ENCODE data around the gene ADCY5.

DNA sequence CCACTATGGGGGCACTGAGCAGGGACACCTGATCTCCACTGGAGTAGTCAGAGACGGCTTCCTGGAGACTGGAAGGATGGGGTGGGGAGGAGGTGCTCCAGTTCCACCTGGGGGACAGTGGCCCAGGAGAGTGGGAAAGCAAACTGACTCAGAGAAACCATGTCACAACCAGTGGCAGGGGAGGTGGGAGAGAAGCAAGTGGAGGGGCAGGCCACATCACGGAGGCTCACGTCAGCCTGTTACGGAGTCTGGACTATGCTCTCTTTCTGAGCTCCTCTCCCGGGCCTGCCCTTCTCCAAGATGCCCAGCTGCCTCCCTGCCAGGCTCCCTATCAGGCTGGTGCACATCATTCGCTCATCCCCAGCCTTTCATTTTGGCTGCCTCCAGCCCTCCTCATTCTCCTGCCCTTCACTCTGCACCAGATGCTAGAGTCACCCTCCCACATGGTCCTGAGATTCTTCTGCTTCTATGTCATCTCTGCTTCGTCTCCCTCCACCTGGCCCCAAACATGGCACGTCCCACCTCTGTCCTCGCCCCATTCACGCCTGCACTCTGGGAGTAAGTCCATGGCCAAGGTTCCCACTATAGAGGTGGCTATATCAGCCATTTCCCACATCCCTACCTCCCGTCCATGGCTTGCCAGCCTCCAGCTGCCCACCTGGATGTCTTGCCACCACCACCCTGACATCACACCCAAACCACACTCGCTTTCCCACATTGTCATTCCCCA, 100.3 kb downstream of the ADCY5 start:
- TF ChIP-seq, protein P1, sequence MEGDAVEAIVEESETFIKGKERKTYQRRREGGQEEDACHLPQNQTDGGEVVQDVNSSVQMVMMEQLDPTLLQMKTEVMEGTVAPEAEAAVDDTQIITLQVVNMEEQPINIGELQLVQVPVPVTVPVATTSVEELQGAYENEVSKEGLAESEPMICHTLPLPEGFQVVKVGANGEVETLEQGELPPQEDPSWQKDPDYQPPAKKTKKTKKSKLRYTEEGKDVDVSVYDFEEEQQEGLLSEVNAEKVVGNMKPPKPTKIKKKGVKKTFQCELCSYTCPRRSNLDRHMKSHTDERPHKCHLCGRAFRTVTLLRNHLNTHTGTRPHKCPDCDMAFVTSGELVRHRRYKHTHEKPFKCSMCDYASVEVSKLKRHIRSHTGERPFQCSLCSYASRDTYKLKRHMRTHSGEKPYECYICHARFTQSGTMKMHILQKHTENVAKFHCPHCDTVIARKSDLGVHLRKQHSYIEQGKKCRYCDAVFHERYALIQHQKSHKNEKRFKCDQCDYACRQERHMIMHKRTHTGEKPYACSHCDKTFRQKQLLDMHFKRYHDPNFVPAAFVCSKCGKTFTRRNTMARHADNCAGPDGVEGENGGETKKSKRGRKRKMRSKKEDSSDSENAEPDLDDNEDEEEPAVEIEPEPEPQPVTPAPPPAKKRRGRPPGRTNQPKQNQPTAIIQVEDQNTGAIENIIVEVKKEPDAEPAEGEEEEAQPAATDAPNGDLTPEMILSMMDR (IDR thresholded peaks at IDR 0.05) = no peak
- TF ChIP-seq EZH2 (IDR thresholded peaks at IDR 0.05; ENCODE audit: borderline replicate concordance, insufficient read depth, low read depth, low read length, poor library complexity, severe bottlenecking) = no peak
